GM12891 (cell line): ENCODE data around the gene KLHL26.

Experiments
- DNase-seq: peaks from one replicate; pipeline ENCODE4 v3.0.0; 2011; ENCODE audit warnings: low spot score; ENCODE audit not compliant: insufficient read length
- FAIRE-seq: peaks from 2 replicates; lab custom pipeline; 2011; peaks lifted over from hg19 to GRCh38; lab: Jason Lieb, UNC
- PAX5 ChIP-seq: IDR thresholded peaks from 2 replicates; pipeline ENCODE4 v1.6.1; 2011; ENCODE audit warnings: low read length, moderate library complexity, mild to moderate bottlenecking; ENCODE audit not compliant: insufficient read depth, severe bottlenecking
- POLR2A ChIP-seq: IDR thresholded peaks from 2 replicates; pipeline ENCODE4 v1.6.1; 2011; ENCODE audit warnings: low read depth, low read length, control low read depth
- POLR2AphosphoS5 ChIP-seq: IDR thresholded peaks from 2 replicates; pipeline ENCODE4 v1.6.1; 2011; ENCODE audit warnings: low read depth, low read length, control low read depth
- POU2F2 ChIP-seq: IDR thresholded peaks from 2 replicates; pipeline ENCODE4 v1.6.1; 2011; ENCODE audit warnings: low read depth, mild to moderate bottlenecking, control low read depth, low read length, moderate library complexity
- SPI1 ChIP-seq: IDR thresholded peaks from 2 replicates; pipeline ENCODE4 v1.6.1; 2011; ENCODE audit warnings: low read depth, low read length, control low read depth
- TAF1 ChIP-seq: IDR thresholded peaks from 2 replicates; pipeline ENCODE4 v1.6.1; 2011; ENCODE audit warnings: low read depth, low read length, control low read depth

KLHL26 gene

DNA sequence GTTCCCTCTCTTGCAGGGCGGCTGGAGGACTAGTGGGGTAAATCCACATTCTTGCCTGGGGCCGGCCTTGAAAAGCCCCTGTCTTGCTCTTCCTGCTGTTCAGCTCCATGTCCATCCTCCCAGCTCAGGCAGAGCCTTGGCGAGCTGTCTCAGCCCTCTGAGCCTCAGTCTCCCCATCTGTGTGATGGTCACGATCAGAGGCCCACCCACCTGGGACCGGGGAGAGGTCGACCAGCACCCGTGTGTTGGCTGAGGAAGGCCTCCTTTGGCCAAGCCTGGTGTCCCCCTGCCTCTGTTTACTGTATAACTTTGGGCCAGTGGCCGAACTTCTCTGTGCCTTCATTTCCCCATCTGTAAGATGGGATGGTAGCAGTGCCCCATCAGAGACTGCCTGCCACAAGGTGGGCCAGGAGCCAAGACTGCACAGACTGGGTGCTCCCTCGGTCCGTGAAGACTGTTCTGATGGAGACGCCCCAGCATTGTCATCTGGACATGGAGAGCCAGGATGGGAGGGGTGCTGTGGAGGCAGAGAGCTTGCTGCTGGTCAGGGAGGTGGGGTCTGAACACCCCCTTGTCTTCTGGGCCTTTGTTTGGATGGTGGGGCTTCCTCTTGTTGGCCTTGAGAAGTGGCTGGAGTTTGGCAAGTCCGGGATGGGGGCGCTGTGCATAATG is 18.5 kb downstream of the KLHL26 start:
- TF ChIP-seq TAF1 (no peak), POLR2A (no peak), PAX5 (no peak), POU2F2 (no peak), SPI1 (no peak), POLR2AphosphoS5 (no peak)
- DNase-seq: no peak
- no peak for FAIRE-seq

DNA sequence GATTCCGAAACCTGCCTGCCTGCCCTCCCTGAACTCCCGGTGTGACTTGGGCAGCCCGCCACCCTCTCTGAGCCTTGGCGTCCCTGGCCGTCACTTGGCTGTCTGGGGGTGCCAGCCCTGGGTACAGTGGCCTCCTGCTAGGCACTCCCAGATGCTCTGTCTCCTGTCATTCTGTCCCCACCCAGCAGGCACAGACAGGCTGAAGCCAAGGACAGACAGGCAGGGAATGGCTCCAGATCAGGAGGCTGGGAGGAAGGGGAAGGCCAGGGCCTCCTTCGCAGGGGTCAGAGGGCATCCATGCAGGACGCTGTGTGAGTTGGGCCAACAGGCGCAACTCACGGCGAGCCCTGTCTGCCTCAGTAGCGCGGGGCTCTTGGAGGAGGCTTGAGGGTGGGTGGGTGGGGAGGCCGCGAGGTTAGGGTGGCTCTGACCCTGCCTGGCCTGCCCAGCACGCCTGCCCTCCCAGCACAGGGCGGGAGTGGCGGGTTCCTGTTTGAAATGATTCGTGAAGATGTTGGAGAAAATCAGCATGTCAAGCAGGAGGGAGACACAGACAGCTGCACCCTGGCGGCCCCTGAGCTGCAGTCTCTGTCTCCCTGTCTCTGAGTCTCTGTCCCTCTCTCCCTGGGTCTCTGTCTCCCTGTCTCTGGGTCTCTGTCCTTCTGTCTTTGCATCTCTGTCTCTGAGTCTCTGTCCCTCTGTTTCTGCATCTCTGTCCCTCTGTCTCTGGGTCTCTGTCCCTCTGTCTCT is 19.7 kb downstream of the KLHL26 start:
- FAIRE-seq: no peak

DNA sequence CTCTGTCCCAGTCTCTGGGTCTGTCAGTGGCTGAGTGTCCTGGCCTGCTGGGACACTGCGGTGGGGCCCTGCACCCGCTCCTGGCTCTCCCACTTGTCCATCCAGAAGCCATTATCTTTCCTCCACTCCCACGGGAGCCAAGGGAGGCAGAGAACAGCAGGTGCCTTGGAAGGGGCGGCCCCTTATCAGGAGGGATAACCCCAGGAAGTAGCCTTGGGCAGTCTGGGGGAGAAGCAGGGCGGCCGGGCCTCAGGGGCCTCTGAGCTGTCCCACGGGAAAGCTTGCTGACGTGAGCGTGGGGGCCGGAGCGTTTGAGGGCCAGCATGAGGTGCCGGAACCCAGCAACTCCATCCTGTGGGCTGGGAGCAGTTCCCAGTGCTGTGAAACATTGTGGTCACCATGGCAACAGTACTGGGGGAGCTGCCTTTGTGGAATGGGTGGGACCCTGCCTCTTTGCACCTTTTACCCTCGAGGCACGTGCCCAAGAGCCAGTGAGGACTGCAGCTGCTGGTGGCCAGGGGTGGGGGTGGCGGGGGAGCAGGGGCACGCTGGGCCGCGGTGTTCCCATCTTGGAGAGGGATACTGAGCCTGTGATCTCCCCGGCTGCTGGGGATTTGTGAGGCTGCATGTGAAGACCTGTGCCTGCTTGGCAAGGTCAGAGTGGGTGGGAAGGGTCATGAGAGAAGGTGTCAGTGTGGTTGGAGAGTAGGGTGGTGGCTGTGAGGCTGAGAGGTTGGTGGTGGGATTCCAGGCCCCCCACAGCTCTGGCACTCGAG is 20.9 kb downstream of the KLHL26 start:
- TF ChIP-seq TAF1: no peak
- no peak for TF ChIP-seq POLR2AphosphoS5
- TF ChIP-seq POLR2A: no peak
- no peak for TF ChIP-seq PAX5
- TF ChIP-seq SPI1: no peak
- no peak for TF ChIP-seq POU2F2
- FAIRE-seq: peak; percentile 52
- no peak for DNase-seq

More for the DNA sequence above, 19.7 kb downstream of the KLHL26 start:
- no peak for TF ChIP-seq TAF1
- TF ChIP-seq POU2F2: no peak
- TF ChIP-seq PAX5: no peak
- TF ChIP-seq POLR2A: no peak
- TF ChIP-seq SPI1: no peak
- no peak for DNase-seq

DNA sequence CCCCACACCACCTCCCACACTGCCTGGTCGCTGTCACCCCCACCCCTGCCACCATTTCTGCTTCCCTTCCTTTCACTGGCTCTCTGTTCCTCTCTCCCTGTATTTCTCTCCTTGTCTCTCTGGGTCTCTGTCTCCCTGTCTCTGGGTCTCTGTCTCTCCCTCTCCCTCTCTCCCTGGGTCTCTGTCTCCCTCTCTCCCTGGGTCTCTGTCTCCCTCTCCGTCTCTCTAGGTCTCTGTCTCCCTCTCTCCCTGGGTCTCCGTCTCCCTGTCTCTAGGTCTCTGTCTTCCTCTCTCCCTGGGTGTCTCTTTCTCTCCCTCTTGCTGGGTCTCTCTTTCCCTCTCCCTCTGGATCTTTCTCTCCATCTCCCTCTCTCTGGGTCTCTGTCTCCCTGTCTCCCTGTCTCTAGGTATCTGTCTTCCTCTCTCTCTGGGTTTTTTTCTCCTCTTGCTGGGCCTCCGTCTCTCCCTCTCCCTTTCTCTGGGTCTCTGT is 21.6 kb downstream of the KLHL26 start:
- no peak for TF ChIP-seq POLR2AphosphoS5
- no peak for TF ChIP-seq POU2F2
- no peak for TF ChIP-seq SPI1
- no peak for TF ChIP-seq TAF1
- TF ChIP-seq POLR2A: no peak
- no peak for TF ChIP-seq PAX5
- FAIRE-seq (no peak), DNase-seq (no peak)

GRCh38 chr19:18659281-18660050 is 22.6 kb downstream of the KLHL26 start:
- FAIRE-seq (peak; percentile 82), DNase-seq (peak; percentile 77)
- TF ChIP-seq SPI1: peak; percentile 77
- no peak for TF ChIP-seq TAF1

DNA sequence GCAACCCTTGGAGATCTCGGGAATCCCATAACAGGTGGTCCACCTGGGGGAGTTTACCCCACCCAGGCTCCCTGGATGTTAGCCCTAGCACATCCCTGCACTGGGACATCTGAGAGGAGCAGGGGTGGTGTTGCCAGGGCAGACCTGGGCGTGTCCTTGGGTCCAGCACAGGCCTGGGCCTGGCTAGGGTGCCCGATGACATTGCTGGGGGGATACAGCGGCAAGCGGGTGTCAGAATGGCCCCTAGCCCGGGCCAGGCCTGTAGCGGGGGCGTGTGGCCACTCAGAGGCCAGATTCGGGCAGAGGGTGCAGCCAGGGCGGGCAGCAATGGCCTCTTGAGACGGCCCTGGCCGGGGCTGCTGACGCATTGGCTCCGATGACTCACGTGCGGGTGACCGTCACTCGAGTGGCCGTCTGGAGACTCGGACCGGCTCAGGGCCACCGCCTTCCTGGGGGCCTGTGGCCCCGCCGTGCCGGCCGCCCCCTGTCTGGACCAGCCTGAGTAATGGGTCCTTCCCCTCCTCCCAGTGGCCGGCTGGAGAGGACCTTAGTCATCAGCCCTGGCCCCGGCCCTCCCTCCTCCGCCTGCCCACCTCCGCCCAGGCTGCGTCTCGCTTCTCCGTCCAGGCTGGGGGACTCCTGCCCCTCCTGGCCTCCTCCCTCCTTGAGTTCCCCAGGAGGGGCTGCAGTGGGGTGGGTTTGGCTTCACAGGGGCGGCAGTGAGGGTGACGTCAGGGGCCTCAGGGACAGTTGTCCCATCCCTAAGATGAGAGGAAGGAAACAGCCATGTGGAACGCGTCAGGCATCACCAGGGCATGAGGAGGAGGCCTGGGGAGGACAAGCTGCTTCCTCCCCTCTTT is 23.5 kb downstream of the KLHL26 start:
- no peak for FAIRE-seq
- TF ChIP-seq TAF1 (no peak), POLR2AphosphoS5 (no peak), SPI1 (no peak), PAX5 (no peak), POU2F2 (no peak), POLR2A (no peak)
- no peak for DNase-seq

DNA sequence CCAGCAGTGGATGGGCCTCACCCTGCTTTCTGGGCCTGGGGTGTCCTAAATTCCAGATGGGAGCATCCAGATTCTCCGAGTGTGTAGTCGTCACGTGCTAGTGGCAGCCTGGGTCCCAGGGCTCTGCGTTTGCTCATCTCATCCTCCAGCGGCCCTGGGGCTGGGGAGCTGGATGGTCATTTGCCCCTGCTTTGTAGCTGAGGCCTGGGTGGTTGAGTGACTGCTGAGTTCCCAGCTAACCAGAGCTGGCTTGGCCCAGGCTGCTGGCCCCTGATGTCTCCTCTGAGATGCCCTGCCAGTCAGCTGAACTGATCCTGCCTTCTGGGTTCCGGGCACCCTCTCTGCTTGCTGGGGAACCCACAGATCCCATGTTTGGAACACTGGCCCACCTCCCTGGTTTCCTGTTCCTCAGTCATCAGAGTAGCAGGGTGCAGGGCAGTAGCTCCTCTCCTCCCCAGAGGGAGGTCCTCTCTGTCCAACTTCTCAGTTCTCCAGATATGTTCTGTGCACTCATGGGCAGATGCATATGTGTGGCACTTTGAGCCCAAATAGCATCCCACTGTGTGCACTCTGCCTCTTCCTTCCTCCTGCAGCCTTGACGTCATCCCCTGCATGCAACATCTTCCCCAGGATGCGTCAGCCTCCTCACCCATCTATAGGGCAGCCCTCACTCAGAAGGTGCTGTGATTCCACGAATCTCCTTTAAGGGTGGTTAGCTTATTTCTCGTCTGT is 24.3 kb downstream of the KLHL26 start:
- DNase-seq: no peak
- no peak for FAIRE-seq
- TF ChIP-seq PAX5 (no peak), POLR2A (no peak), POLR2AphosphoS5 (no peak)
